ENCODE data around the gene HIVEP1. TPM values are rescaled to one million over a fixed set of nuclear protein-coding genes. Genes with fewer than 3 reads are reported as not detected.

Gene HIVEP1
- total RNA-seq, 1 donor from 2014 or later, result 48.9 TPM

GRCh38 chr6:11976489-11976888, 35.6 kb upstream of the HIVEP1 start:
- no peak overlapping the region for H3K4me3 ChIP-seq (ENCODE audit: insufficient read depth, low read depth, low read length)
- H3K27me3 Mint-ChIP-seq (ENCODE audit: low read depth, unreplicated experiment), result no peaks in the 10 kb centered on the region
- H3K9me3 ChIP-seq (ENCODE audit: insufficient read depth, low read depth, low read length), result no peaks in the 10 kb centered on the region
- FAIRE-seq, result no peak
- no peak for DNase-seq (ENCODE audit: low read depth)
- peaks cover 18% of the 10 kb centered on the region for H3K4me1 ChIP-seq (ENCODE audit: insufficient read depth, low read length)
- no peaks in the 10 kb centered on the region for H3K36me3 ChIP-seq (ENCODE audit: insufficient read depth, low read length)
- TF ChIP-seq EZH2 (IDR thresholded peaks at IDR 0.05; ENCODE audit: insufficient read depth, low read length) (no peak), CTCF (IDR thresholded peaks at IDR 0.05; ENCODE audit: insufficient read depth, low read depth, low read length) (no peak)
- H3K36me3 Mint-ChIP-seq (ENCODE audit: low read depth, unreplicated experiment), result no peaks in the 10 kb centered on the region
- H3K27me3 ChIP-seq (ENCODE audit: insufficient read depth, low read length), result no peaks in the 10 kb centered on the region
- H3K4me1 Mint-ChIP-seq (ENCODE audit: low read depth, unreplicated experiment), result peaks cover 23% of the 10 kb centered on the region
- no peak overlapping the region for H3K27ac Mint-ChIP-seq (ENCODE audit: unreplicated experiment)
- H3K4me2 ChIP-seq (ENCODE audit: low read length), result no peak overlapping the region
- H3K4me3 Mint-ChIP-seq (ENCODE audit: unreplicated experiment), result no peak overlapping the region
- no peak overlapping the region for H3K27ac ChIP-seq (ENCODE audit: low read depth, low read length)
- no peaks in the 10 kb centered on the region for H3K79me2 ChIP-seq (ENCODE audit: insufficient read depth, low read length)
- no peaks in the 10 kb centered on the region for H3K9me3 Mint-ChIP-seq (ENCODE audit: unreplicated experiment)
- H4K20me1 ChIP-seq (ENCODE audit: insufficient read depth, low read length), result no peaks in the 10 kb centered on the region
- H3K9ac ChIP-seq (ENCODE audit: low read length), result no peak overlapping the region
- no peak overlapping the region for H2AFZ ChIP-seq (ENCODE audit: low read depth, low read length)

- Histone ChIP-seq H3K9ac (ENCODE audit: low read length) (no peak overlapping the region), H3K4me1 (ENCODE audit: insufficient read depth, low read length) (peaks cover 18% of the 10 kb centered on the region), H3K79me2 (ENCODE audit: insufficient read depth, low read length) (no peaks in the 10 kb centered on the region), H3K4me2 (ENCODE audit: low read length) (no peak overlapping the region), H3K4me3 (ENCODE audit: insufficient read depth, low read depth, low read length) (no peak overlapping the region), H4K20me1 (ENCODE audit: insufficient read depth, low read length) (no peaks in the 10 kb centered on the region), H2AFZ (ENCODE audit: low read depth, low read length) (no peak overlapping the region), H3K36me3 (ENCODE audit: insufficient read depth, low read length) (no peaks in the 10 kb centered on the region), H3K9me3 (ENCODE audit: insufficient read depth, low read depth, low read length) (no peaks in the 10 kb centered on the region), H3K27me3 (ENCODE audit: insufficient read depth, low read length) (no peaks in the 10 kb centered on the region), H3K27ac (ENCODE audit: low read depth, low read length) (no peak overlapping the region)
- no peak overlapping the region for H3K27ac Mint-ChIP-seq (ENCODE audit: unreplicated experiment)
- H3K9me3 Mint-ChIP-seq (ENCODE audit: unreplicated experiment), result no peaks in the 10 kb centered on the region
- no peaks in the 10 kb centered on the region for H3K27me3 Mint-ChIP-seq (ENCODE audit: low read depth, unreplicated experiment)
- H3K4me1 Mint-ChIP-seq (ENCODE audit: low read depth, unreplicated experiment), result peaks cover 17% of the 10 kb centered on the region
- no peak for FAIRE-seq
- no peak for DNase-seq (ENCODE audit: low read depth)
- no peak overlapping the region for H3K4me3 Mint-ChIP-seq (ENCODE audit: unreplicated experiment)
- H3K36me3 Mint-ChIP-seq (ENCODE audit: low read depth, unreplicated experiment), result no peaks in the 10 kb centered on the region
- TF ChIP-seq CTCF (IDR thresholded peaks at IDR 0.05; ENCODE audit: insufficient read depth, low read depth, low read length) (no peak), EZH2 (IDR thresholded peaks at IDR 0.05; ENCODE audit: insufficient read depth, low read length) (no peak)
These were observed 34.9 kb upstream of the HIVEP1 start for GRCh38 chr6:11977193-11977592.

GRCh38 chr6:11977738-11978137, 34.4 kb upstream of the HIVEP1 start:
- H3K4me3 ChIP-seq (ENCODE audit: insufficient read depth, low read depth, low read length), result no peak overlapping the region
- no peak overlapping the region for H3K4me2 ChIP-seq (ENCODE audit: low read length)
- H2AFZ ChIP-seq (ENCODE audit: low read depth, low read length), result no peak overlapping the region
- peaks cover 16% of the 10 kb centered on the region for H3K4me1 Mint-ChIP-seq (ENCODE audit: low read depth, unreplicated experiment)
- FAIRE-seq, result no peak
- no peaks in the 10 kb centered on the region for H3K27me3 Mint-ChIP-seq (ENCODE audit: low read depth, unreplicated experiment)
- H3K9me3 ChIP-seq (ENCODE audit: insufficient read depth, low read depth, low read length), result no peaks in the 10 kb centered on the region
- H3K27ac Mint-ChIP-seq (ENCODE audit: unreplicated experiment), result no peak overlapping the region
- no peaks in the 10 kb centered on the region for H3K79me2 ChIP-seq (ENCODE audit: insufficient read depth, low read length)
- no peak overlapping the region for H3K4me3 Mint-ChIP-seq (ENCODE audit: unreplicated experiment)
- H3K27me3 ChIP-seq (ENCODE audit: insufficient read depth, low read length), result no peaks in the 10 kb centered on the region
- no peak for DNase-seq (ENCODE audit: low read depth)
- peaks cover 18% of the 10 kb centered on the region for H3K4me1 ChIP-seq (ENCODE audit: insufficient read depth, low read length)
- no peaks in the 10 kb centered on the region for H3K36me3 Mint-ChIP-seq (ENCODE audit: low read depth, unreplicated experiment)
- H3K9ac ChIP-seq (ENCODE audit: low read length), result no peak overlapping the region
- no peak overlapping the region for H3K27ac ChIP-seq (ENCODE audit: low read depth, low read length)
- no peaks in the 10 kb centered on the region for H3K36me3 ChIP-seq (ENCODE audit: insufficient read depth, low read length)
- no peaks in the 10 kb centered on the region for H4K20me1 ChIP-seq (ENCODE audit: insufficient read depth, low read length)
- no peaks in the 10 kb centered on the region for H3K9me3 Mint-ChIP-seq (ENCODE audit: unreplicated experiment)
- TF ChIP-seq CTCF (IDR thresholded peaks at IDR 0.05; ENCODE audit: insufficient read depth, low read depth, low read length) (no peak), EZH2 (IDR thresholded peaks at IDR 0.05; ENCODE audit: insufficient read depth, low read length) (no peak)
